GM12891 (cell line): ENCODE data around the gene OLA1.

ENCODE experiments used
- PAX5 ChIP-seq: IDR thresholded peaks from 2 replicates; pipeline ENCODE4 v1.6.1; 2011; ENCODE audit warnings: low read length, moderate library complexity, mild to moderate bottlenecking; ENCODE audit not compliant: insufficient read depth, severe bottlenecking
- POLR2A ChIP-seq: IDR thresholded peaks from 2 replicates; pipeline ENCODE4 v1.6.1; 2011; ENCODE audit warnings: low read depth, low read length, control low read depth
- POLR2AphosphoS5 ChIP-seq: IDR thresholded peaks from 2 replicates; pipeline ENCODE4 v1.6.1; 2011; ENCODE audit warnings: low read depth, low read length, control low read depth
- POU2F2 ChIP-seq: IDR thresholded peaks from 2 replicates; pipeline ENCODE4 v1.6.1; 2011; ENCODE audit warnings: low read depth, mild to moderate bottlenecking, control low read depth, low read length, moderate library complexity
- SPI1 ChIP-seq: IDR thresholded peaks from 2 replicates; pipeline ENCODE4 v1.6.1; 2011; ENCODE audit warnings: low read depth, low read length, control low read depth
- TAF1 ChIP-seq: IDR thresholded peaks from 2 replicates; pipeline ENCODE4 v1.6.1; 2011; ENCODE audit warnings: low read depth, low read length, control low read depth

DNA sequence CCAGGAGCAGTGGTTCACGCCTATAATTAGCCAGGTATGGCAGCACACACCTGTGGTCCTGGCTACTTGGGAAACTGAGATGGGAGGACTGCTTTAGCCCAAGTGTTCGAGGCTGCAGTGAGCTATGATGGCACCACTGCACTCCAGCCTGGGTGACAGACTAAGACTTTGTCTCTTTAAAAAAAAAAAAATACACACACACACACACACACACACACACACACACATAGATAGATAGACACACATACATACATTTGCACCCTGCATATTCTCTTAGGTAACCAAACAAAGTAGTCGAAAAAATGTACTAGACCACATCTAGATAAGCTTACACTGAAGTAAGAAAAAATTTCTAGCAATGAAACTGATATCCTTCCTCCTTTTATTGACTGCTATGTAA is 86.8 kb downstream of the OLA1 start:
- TF ChIP-seq POLR2A (no peak), PAX5 (no peak), POLR2AphosphoS5 (no peak), SPI1 (no peak), TAF1 (no peak), POU2F2 (no peak)
